B cell (primary cell): ENCODE measurements around the gene SDR42E1. TPM values are rescaled to one million over a fixed set of nuclear protein-coding genes. Genes with fewer than 3 reads are reported as not detected.

Experiments
- ATAC-seq: fragments of 200-7000 bp; cut with Tn5 transposase; one replicate; pipeline ENCODE4 v1.10.0; 2021; ENCODE audit warnings: low read depth, mild to moderate bottlenecking, moderate number of reproducible peaks, moderate library complexity
- CTCF ChIA-PET: fragments of 350-600 bp; sonication (Branson Sonifier 250); formaldehyde crosslinking; loops from one replicate; lab custom pipeline; 2021; ENCODE audit warnings: antibody characterized with exemption, inconsistent platforms; lab: Charles Lee
- POLR2A ChIA-PET: fragments of 350-600 bp; sonication (Branson Sonifier 250); formaldehyde crosslinking; loops from one replicate; lab custom pipeline; 2021; ENCODE audit warnings: antibody characterized with exemption; lab: Charles Lee
- DNase-seq: peaks from one replicate; pipeline ENCODE4 v3.0.0; 2013
- H2AFZ ChIP-seq: 2 replicates; pipeline ENCODE4 v1.6.1; 2012; ENCODE audit warnings: mild to moderate bottlenecking, low read depth, low read length; ENCODE audit not compliant: insufficient read depth, poor library complexity, severe bottlenecking
- H3K27ac ChIP-seq, 2 donors: 1 replicate in 1 of 2; 2 replicates in 1 of 2; pipeline ENCODE4 v1.5.1; 2012 to 2013; ENCODE audit warnings: low read length in 2 of 2, mild to moderate bottlenecking in 2 of 2, moderate library complexity in 1 of 2
- H3K27me3 ChIP-seq, 4 experiments: fragments of 200-600 bp in 1 of 4; sonication (generic) in 1 of 4; replicated peaks in 1 of 4; 1 replicate in 2 of 4; 2 replicates in 2 of 4; pipeline versions ENCODE4 v1.6.1 to v1.7.0; 2013 to 2016; ENCODE audit warnings: low read length in 3 of 4, mild to moderate bottlenecking in 2 of 4, mixed read lengths in 1 of 4, moderate library complexity in 1 of 4; ENCODE audit not compliant: insufficient read depth in 4 of 4, control insufficient read depth in 3 of 4; ENCODE audit errors: control extremely low read depth in 1 of 4
- H3K36me3 ChIP-seq, 2 experiments: replicated peaks in 1 of 2; 1 replicate in 1 of 2; 2 replicates in 1 of 2; pipeline versions ENCODE4 v1.6.1 to v1.7.1; 2013; ENCODE audit warnings: low read length in 1 of 2; ENCODE audit not compliant: insufficient read depth in 2 of 2, control insufficient read depth in 1 of 2; ENCODE audit errors: control extremely low read depth in 1 of 2, extremely low read depth in 1 of 2
- H3K4me1 ChIP-seq, 2 donors: fragments of 200-600 bp in 1 of 2; sonication (generic) in 1 of 2; 1 replicate in 1 of 2; 2 replicates in 1 of 2; pipeline versions ENCODE4 v1.5.1 to v1.6.1; 2013 to 2017; ENCODE audit warnings: low read length in 2 of 2; ENCODE audit not compliant: control insufficient read depth in 2 of 2, insufficient read depth in 2 of 2
- H3K4me2 ChIP-seq: replicated peaks from 2 replicates; pipeline ENCODE3; 2012; ENCODE audit warnings: mild to moderate bottlenecking, low read depth, low read length; ENCODE audit not compliant: poor library complexity, severe bottlenecking
- H3K4me3 ChIP-seq, 5 experiments: fragments of 200-600 bp in 1 of 5; sonication (generic) in 1 of 5; 1 replicate in 3 of 5; 2 replicates in 2 of 5; pipeline versions ENCODE4 v1.5.1 to v1.7.0; 2011 to 2016; ENCODE audit warnings: low read length in 4 of 5, mild to moderate bottlenecking in 4 of 5, low read depth in 2 of 5, control low read depth in 1 of 5, moderate library complexity in 1 of 5; ENCODE audit not compliant: insufficient read depth in 1 of 5; ENCODE audit errors: control extremely low read depth in 1 of 5, extremely low read depth in 1 of 5
- H3K79me2 ChIP-seq: fragments of 200-600 bp; sonication (generic); one replicate; pipeline ENCODE4 v1.6.0; 2016; ENCODE audit warnings: low read length; ENCODE audit not compliant: control insufficient read depth, insufficient read depth
- H3K9ac ChIP-seq: fragments of 200-600 bp; sonication (generic); 2 replicates; pipeline ENCODE4 v1.6.1; 2017; ENCODE audit warnings: mild to moderate bottlenecking, low read length, moderate library complexity
- H3K9me3 ChIP-seq, 3 donors: one replicate each; pipeline versions ENCODE4 v1.6.1 to v1.7.1; 2013; ENCODE audit warnings: low read length in 2 of 3; ENCODE audit not compliant: control insufficient read depth in 2 of 3, insufficient read depth in 1 of 3; ENCODE audit errors: control extremely low read depth in 1 of 3
- H4K20me1 ChIP-seq: 2 replicates; pipeline ENCODE4 v1.6.0; 2012; ENCODE audit warnings: mild to moderate bottlenecking, low read length; ENCODE audit not compliant: insufficient read depth, control insufficient read depth, poor library complexity, severe bottlenecking
- H3K27ac Mint-ChIP-seq: one replicate; pipeline ENCODE4 v1.8.0; 2021; ENCODE audit warnings: mixed read lengths
- H3K27me3 Mint-ChIP-seq: one replicate; pipeline ENCODE4 v1.8.0; 2021; ENCODE audit warnings: mixed read lengths
- H3K4me1 Mint-ChIP-seq: one replicate; pipeline ENCODE4 v1.8.0; 2021; ENCODE audit warnings: mixed read lengths
- H3K4me3 Mint-ChIP-seq: one replicate; pipeline ENCODE4 v1.8.0; 2021; ENCODE audit warnings: mixed read lengths
- H3K9me3 Mint-ChIP-seq: one replicate; pipeline ENCODE4 v1.8.0; 2022; ENCODE audit warnings: mixed read lengths; ENCODE audit not compliant: insufficient read depth
- CTCF ChIP-seq: fragments of 200-600 bp; IDR thresholded peaks from one replicate; pipeline ENCODE4 v1.8.0; 2022; ENCODE audit warnings: antibody characterized with exemption, mild to moderate bottlenecking
- EZH2 ChIP-seq: IDR thresholded peaks from 2 replicates; pipeline ENCODE4 v1.6.1; 2012; ENCODE audit warnings: borderline replicate concordance, low read depth, mild to moderate bottlenecking, moderate library complexity, low read length; ENCODE audit not compliant: insufficient read depth, poor library complexity, severe bottlenecking
- WGBS: methylation state at CpG from one replicate; pipeline ENCODE4 v1.1.5; 2013; ENCODE audit warnings: missing lambda C conversion rate; ENCODE audit not compliant: insufficient coverage; 5-methylcytosine and 5-hydroxymethylcytosine counted together
- intact Hi-C: fragments of 100-400 bp; cut with micrococcal nuclease; formaldehyde crosslinking; loops from one replicate; pipeline ENCODE4 v1.10.0; 2022
- polyA plus RNA-seq: library from polyadenylated mRNA; depleted of rRNA; stranded (reverse); fragments of >200 nt; gene quantifications from 2 replicates; pipeline ENCODE4 v1.2.3, GENCODE V29; 2012
- total RNA-seq, 2 donors: library from RNA; stranded (reverse); fragments of 120-200 nt in 1 of 2; gene quantifications; 1 replicate in 1 of 2; 2 replicates in 1 of 2; pipeline versions ENCODE4 v1.2.3 to v1.2.4, GENCODE V29; 2013 to 2022

Gene SDR42E1
- total and polyA plus RNA-seq, 2 donors (not counting 1 experiment from before 2014, with no cell fraction given) = 2.1 to 6.9 TPM

DNA sequence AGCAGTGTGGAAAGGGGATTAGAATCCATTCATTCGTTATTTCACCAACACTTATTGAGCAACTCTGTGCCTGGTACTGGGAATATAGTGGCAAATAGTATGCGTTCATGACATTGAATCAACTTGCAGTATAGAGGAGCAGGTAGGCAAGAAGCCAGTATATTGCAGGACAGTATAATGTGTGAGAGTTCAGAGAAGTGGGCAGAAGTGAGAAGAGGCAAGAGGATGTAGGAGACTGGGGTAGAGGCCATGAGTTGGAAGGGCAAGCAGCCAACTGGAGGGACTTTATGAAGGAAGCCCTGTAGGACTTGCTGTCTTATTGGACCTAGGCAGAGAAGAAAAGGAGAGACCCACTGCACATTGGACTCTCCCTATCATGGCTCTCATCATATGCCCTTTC, 36.1 kb upstream of the SDR42E1 start:
- POLR2A ChIA-PET = no interaction called here
- no peaks in the 10 kb centered on the region for H3K4me1 Mint-ChIP-seq
- no peaks in the 10 kb centered on the region for H3K4me1 ChIP-seq

GRCh38 chr16:82046941-82047340, 35.7 kb upstream of the SDR42E1 start:
- no peak overlapping the region for H3K4me3 ChIP-seq
- H3K36me3 ChIP-seq = no peaks in the 10 kb centered on the region
- H3K9me3 ChIP-seq = no peaks in the 10 kb centered on the region
- H3K27me3 ChIP-seq = peaks cover 0 to 16% (median 0%) of the 10 kb centered on the region in 4 experiments
- WGBS = 100% methylated on average over 1 of the region's 2 CpGs
- no peak for TF ChIP-seq EZH2
- no peak for TF ChIP-seq CTCF
- intact Hi-C loops = no loop called here
- no peaks in the 10 kb centered on the region for H3K4me1 ChIP-seq
- H3K4me1 Mint-ChIP-seq = no peaks in the 10 kb centered on the region
- ChIA-PET POLR2A (no interaction called here), CTCF (interaction anchor here (2.2 kb wide), 1 partner anchor 14 kb away, joined by 10 read pairs; no protein-coding TSS in a partner anchor)
- no peak overlapping the region for H3K9ac ChIP-seq
- peaks cover 47% of the 10 kb centered on the region for H3K27me3 Mint-ChIP-seq
- no peak overlapping the region for H3K27ac ChIP-seq
- no peaks in the 10 kb centered on the region for H4K20me1 ChIP-seq
- H3K4me2 ChIP-seq = no peak overlapping the region
- H2AFZ ChIP-seq = no peak overlapping the region
- H3K79me2 ChIP-seq = no peaks in the 10 kb centered on the region
- no peak overlapping the region for H3K27ac Mint-ChIP-seq
- ATAC-seq (no peak), DNase-seq (no peak)
- no peak overlapping the region for H3K4me3 Mint-ChIP-seq
- H3K9me3 Mint-ChIP-seq = no peaks in the 10 kb centered on the region

More for the DNA sequence above, 36.1 kb upstream of the SDR42E1 start:
- no peak overlapping the region for H3K4me3 ChIP-seq
- H3K27me3 Mint-ChIP-seq = peaks cover 47% of the 10 kb centered on the region
- ATAC-seq (no peak), DNase-seq (no peak)
- H3K27me3 ChIP-seq = peaks cover 0 to 16% (median 0%) of the 10 kb centered on the region in 4 experiments
- TF ChIP-seq EZH2 (no peak), CTCF (no peak)
- no peak overlapping the region for H3K4me3 Mint-ChIP-seq
- CTCF ChIA-PET = interaction anchor here (2.2 kb wide), 1 partner anchor 14 kb away, joined by 10 read pairs; no protein-coding TSS in a partner anchor
- no peaks in the 10 kb centered on the region for H3K9me3 ChIP-seq
- intact Hi-C loops = no loop called here
- no peaks in the 10 kb centered on the region for H3K36me3 ChIP-seq
- H2AFZ ChIP-seq = no peak overlapping the region
- no peak overlapping the region for H3K27ac Mint-ChIP-seq
- H3K27ac ChIP-seq = no peak overlapping the region
- no peak overlapping the region for H3K4me2 ChIP-seq
- H3K9ac ChIP-seq = no peak overlapping the region
- no peaks in the 10 kb centered on the region for H3K9me3 Mint-ChIP-seq
- H3K79me2 ChIP-seq = no peaks in the 10 kb centered on the region
- whole genome bisulfite sequencing = 100% methylated on average over 1 of the region's 2 CpGs
- no peaks in the 10 kb centered on the region for H4K20me1 ChIP-seq
